Glomerular visceral epithelial cell (primary cell): ENCODE measurements around the gene VARS1.
"Not testable (repeated sequence)": the region's sequence is repeated elsewhere in the genome, so short reads cannot be mapped to it uniquely, and the experiment has no call there.

Experiments
- DNase-seq: peaks from one replicate; pipeline ENCODE4 v3.0.0-alpha.2; 2016; ENCODE audit errors: extremely low spot score

The VARS1 gene

DNA sequence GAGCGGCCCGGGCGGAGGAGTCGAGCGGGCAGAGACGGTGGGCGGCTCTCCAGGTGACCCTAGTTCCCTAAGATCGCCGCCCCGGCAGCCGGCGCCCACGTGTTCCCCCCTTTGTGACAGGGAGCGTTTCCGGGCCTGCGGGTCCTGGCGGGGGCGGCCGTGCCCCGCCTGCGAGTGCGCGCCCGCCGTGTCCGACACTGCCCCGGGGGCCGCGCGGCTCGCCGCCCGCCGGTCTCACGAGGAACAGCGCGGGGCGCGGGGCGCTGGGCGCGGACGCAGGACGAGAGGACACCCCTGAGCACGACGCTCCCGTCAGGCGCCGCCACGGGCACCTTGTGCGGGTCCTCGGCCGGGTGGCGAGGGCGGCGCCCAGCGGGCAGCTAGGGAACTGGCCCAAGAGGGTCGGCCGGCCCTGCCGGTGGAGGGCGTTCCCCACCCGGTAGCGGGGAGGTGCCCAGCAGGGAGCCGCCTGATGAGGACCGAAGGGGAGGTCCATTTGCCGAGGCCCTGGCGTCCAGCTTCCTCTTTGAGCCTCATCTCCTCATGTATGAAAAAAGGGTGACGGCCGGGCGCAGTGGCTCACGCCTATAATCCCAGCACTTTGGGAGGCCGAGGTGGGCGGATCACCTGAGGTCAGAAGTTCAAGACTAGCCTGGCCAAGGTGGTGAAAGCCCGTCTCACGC lies at the start of gene VARS1:
Gene VARS1 (minus strand): TSS at position 137 of the 683 bp plus-strand sequence. CDS start 535 bp downstream, outside the sequence.
- DNase-seq: peak; percentile 93

DNA sequence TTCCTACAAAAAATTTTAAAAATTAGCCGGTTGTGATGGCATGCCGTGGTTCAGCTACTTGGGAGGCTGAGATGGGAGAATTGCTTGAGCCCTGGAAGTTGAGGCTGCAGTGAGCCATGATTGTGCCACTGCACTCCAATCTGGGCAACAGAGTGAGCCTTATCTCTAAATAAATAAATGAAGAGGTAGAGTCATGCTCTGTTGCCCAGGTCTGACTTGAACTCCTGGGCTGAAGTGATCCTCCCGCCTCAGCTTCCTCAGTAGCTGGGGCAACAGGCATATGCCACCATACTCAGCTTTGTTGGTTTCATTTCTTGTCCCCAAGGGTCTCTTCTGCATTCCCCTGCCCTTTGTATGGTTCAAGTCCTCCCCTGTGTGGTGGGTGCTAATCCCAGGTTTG lies 49.0 kb upstream of the VARS1 start:
- DNase-seq: no peak

DNA sequence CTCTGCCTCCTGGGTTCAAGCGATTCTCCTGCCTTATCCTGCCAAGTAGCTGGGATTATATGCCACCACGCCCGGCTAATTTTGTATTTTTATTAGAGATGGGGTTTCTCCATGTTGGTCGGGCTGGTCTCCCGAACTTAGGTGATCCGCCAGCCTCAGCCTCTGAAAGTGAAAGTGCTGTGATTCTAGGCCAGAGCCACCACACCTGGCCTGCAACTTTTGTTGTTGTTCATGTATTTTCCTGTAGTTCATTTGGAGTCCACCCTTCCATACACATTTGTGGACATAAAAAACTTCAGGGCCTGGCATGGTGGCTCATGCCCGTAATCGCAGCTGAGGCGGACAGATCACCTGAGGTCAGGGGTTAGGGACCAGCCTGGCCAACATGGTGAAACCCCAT lies 46.5 kb upstream of the VARS1 start:
- no peak for DNase-seq

DNA sequence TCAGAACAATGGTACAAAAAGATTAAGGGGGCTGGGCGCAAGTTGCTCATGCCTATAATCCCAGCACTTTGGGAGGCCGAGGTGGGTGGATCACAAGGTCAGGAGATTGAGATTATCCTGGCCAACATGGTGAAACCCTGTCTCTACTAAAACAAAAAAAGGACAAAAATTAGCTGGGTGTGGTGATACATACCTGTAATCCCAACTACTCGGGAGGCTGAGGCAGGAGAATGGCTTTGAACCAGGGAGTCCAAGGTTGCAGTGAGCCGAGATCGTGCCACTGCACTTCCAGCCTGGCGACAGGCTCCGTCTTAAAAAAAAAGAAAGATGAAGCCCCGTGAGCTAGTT lies 44.2 kb upstream of the VARS1 start:
- DNase-seq: not testable (repeated sequence)

DNA sequence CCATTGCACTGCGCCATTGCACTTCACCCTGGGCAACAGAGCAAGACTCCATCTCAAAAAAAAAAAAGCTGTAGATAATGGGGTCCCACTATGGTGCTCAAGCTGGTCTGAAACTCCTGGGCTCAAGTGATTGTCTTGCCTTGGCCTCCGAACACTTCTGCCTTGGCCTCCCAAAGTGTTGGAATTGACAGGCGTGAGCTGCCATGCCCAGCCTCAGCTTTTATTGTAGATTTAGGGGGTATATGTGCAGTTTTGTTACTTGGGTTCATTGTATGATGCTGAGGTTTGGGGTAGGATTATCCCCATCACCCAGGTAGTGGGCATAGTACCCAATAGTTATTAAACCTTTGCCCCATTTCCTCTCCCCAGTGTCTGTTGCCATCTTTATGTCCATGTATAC lies 43.4 kb upstream of the VARS1 start:
- no peak for DNase-seq

DNA sequence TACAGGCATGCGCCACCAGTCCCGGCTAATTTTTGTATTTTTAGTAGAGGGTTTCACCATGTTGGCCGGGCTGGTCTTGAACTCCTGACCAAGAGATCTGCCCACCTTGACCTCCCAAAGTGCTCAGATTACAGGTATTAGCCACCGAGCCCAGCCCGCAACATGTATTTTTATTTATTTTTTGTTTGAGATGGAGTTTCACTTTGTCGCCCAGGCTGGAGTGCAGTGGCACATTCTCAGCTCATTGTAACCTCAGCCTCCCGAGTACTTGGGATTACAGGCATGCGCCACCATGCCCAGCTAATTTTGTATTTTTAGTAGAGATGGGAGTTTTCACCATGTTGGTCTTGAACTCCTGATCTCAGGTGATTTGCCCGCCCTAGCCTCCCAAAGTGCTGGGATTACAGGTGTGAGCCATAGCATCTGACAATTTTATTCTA lies 42.6 kb upstream of the VARS1 start:
- not testable (repeated sequence) for DNase-seq

DNA sequence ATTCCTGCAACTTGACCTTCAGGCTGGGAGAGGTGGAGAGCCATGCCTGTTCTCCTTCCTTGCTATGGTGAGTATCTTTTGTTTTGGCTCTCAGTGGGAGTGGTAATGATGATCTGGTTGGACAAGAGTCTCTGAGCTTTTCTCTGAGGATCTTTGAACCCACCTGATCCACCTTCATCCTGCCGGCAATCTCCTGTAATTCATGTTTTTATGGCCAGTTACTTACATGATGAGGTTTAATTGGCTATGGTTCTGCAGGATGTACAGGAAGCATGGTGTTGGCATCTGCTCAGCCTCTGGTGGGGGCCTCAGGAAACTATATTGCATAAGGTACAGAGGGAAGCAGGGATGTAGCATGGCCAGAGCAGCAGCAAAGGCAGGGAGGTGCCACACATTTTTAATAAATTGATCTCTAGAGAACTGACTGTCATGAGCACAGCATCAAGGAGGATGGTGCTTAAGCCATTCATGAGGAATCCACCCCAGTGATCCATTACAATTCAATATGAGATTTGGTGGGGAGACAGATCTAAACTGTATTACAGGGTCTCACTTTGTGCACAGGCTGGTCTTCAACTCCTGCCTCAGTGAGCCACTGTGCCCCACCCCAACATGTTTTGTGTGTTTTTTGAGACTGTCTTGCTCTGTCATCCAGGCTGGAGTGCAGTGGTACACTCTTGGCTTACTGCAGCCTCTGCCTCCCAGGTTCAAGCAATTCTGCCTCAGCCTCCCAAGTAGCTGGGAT lies 42.0 kb upstream of the VARS1 start:
- no peak for DNase-seq

DNA sequence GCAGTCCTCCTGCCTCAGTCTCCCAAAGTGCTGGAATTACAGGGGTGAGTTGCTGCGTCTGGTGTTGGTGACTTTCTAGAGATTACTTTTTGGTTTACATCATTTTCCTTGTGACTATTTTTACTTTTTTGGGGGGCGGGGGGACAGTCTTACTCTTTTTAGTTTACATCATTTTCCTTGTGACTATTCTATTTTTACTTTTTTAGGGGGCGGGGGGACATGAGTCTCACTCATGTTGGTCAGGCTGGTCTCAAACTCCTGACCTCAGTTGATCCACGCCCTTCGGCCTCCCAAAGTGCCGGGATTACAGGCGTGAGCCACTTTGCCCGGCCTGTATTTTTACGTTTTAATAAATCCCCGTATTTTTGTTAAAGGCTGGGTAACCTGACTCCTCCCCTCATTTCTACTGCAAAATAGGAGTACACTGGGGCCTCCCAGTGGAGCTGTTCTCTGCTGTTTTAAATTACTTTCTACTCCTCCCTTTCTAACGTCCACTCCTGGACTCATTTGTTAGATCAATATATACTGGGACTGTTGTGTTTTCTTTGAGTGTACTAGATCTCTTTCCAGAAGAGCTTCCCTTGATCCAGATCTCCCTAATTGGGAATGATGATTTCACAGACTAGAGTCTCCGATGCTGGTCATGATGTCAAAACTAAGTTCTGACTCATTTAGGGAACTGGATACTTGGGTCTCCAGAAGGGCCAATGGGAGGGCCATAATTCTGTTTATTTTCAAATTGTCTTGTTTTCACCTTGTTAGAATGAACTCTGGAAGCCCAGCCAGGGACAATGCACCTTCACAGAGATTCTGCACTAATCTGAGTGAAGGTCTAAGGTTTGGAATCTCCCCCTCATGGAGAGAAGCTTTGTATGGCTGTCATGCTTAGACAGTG lies 41.2 kb upstream of the VARS1 start:
- DNase-seq: no peak

DNA sequence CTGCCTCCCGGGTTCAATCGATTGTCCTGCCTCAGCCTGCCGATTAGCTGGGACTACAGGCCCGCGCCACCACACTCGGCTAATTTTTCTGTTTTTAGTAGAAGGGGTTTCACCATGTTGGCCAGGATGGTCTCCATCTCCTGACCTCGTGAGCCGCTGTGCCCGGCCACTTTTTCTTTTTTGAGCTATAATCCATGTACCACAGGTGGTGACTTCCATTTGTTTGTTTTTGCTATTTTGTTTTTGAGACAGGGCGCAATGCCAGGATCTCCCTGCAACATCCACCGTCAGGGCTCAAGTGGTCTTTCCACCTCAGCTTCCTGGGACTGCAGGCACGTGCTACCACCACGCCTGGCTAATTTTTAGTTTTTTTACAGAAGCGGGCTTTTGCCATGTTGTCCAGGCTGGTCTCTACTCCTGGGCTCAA lies 40.5 kb upstream of the VARS1 start:
- DNase-seq: no peak

DNA sequence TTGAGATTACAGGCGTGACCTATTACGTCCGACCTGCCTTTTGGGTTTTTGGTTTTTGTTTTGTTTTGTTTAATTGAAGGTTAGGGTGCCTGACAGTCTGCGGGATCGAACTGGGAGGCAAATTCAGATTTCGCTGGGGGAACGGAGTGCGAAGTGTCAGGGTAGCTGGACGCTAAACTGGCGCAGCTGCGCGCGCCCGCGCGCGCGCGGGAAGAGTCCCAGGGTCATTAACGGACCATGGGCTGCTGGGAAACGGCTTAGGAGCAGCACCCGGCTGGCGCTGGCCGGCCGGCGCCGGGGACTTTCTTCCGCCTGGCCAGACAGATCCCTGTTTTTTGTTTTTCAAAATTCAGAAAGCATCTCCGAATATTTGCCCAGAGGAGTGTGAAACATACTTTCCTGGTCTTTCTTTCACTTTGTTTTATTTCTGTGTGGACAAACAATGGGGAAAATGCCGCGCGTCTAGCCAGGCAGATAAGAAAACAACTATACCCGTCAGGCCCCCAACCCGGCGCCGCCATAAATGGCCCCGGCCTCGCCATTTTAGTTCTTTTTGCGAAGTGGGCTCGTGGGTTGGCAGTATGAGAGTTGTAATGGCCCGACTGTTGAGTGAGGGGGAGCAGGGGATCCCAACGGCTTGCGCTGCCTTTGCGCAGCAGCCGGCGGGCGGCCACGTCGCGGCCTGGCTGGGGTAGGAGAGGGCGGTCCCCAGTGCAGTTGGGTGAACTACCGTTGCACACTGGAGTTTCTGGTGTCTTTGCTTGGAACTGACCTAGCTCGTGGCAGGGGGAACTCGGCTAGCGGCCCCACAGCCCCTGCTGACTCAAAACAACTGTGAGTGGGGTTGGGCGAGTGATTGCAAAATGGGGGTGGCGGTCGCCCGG lies 39.1 kb upstream of the VARS1 start:
- peak; percentile 88 for DNase-seq

DNA sequence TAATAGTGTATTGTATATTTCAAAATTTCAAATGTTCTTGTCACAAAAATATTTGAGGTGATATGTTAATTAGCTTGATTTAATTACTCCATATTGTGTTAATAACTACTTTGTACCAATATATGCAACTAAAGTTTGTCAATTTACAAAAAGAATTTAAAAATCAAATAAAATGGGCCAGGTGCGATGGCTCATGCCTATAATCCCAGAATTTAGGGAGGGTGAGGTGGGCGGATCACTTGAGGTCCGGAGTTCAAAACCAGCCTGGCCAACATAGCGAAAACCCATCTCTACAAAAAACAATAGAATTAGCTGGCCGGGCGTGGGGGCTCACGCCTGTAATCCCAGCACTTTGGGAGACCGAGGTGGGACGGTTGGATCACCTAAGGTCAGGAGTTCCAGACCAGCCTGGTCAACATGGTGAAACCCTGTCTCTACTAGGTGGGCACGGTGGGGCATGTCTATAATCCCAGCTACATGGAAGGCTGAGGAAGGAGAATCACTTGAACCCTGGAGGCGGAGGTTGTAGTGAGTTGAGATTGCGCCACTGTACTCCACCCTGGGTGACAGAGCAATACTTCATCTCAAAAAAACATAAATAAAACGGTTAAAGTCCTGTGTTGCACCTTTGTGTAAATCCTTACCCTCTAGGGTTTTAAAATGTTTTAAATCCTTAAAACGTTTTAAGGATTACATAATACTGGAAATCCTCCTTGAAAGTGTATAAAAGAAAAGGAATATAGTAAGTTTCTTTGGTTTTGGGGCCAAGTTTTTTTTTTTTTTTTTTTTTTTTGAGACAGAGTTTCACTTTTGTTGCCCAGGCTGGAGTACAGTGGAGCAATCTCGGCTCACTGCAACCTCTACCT lies 36.0 kb upstream of the VARS1 start:
- no peak for DNase-seq

DNA sequence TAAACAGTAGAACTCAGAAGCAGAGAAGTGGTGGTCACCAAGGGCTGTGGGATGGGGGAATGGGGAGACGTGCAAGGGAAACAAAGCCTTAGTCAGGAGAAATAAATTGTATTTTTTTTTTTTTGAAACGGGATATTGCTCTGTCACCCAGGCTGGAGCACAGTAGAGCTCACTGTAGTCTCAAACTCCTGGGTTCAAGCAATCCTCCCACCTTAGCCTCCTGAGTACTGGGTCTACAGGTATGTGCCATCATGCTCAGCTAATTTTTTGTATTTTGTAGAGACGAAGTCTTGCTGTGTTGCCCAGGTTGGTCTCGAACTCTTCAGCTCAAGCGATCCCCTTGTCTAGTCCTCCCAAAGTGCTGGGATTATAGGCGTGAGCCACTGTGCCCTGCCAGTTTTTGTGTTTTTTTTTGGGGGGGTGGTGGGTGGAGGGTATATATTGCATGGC lies 35.4 kb upstream of the VARS1 start:
- no peak for DNase-seq

DNA sequence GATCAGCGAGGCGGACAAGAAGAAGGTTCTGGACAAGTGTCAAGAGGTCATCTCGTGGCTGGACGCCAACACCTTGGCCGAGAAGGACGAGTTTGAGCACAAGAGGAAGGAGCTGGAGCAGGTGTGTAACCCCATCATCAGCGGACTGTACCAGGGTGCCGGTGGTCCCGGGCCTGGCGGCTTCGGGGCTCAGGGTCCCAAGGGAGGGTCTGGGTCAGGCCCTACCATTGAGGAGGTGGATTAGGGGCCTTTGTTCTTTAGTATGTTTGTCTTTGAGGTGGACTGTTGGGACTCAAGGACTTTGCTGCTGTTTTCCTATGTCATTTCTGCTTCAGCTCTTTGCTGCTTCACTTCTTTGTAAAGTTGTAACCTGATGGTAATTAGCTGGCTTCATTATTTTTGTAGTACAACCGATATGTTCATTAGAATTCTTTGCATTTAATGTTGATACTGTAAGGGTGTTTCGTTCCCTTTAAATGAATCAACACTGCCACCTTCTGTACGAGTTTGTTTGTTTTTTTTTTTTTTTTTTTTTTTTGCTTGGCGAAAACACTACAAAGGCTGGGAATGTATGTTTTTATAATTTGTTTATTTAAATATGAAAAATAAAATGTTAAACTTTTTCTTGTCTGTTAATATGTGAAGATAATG lies 34.2 kb upstream of the VARS1 start:
- peak; percentile 46 for DNase-seq

DNA sequence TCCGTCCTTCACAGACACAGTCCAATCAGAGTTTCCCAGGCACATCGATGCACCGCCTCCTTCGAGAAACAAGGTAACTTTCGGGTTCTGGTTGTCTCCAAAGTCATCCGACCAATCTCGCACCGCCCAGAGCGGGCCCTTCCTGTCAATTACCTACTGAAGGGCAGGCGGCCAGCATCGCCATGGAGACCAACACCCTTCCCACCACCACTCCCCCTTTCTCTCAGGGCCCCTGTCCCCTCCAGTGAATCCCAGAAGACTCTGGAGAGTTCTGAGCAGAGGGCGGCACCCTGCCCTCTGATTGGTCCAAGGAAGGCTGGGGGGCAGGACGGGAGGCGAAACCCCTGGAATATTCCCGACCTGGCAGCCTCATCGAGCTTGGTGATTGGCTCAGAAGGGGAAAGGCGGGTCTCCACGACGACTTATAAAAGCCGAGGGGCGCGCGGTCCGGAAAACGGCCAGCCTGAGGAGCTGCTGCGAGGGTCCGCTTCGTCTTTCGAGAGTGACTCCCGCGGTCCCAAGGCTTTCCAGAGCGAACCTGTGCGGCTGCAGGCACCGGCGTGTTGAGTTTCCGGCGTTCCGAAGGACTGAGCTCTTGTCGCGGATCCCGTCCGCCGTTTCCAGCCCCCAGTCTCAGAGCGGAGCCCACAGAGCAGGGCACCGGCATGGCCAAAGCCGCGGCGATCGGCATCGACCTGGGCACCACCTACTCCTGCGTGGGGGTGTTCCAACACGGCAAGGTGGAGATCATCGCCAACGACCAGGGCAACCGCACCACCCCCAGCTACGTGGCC lies 31.9 kb upstream of the VARS1 start, which contains the start of gene HSPA1B:
Gene HSPA1B (plus strand): TSS at position 453 of the 794 bp plus-strand sequence. CDS start 213 bp downstream, at position 666.
- peak; percentile 100 for DNase-seq

DNA sequence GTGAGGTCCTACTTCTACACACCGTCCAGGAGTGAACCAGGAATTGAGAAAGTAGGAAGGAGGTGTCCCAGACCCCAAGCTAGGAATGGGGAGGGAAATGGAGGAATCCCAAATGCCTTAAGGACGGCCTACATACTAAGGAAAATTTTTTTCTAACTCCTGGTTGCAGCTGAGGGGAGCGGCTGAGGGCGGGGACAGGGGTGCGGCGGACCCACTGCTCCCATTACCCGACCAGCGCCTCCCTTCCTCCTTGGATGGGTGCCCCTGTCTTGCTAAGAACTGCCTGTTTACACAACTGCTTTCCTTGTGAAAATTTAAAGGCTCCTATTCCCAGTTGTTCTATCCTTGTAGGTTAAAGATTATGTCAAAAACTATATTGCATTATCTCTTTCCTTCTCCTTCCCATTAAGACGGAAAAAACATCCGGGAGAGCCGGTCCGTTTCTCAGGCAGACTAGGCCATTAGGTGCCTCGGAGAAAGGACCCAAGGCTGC lies 31.3 kb upstream of the VARS1 start:
- DNase-seq: peak; percentile 87

DNA sequence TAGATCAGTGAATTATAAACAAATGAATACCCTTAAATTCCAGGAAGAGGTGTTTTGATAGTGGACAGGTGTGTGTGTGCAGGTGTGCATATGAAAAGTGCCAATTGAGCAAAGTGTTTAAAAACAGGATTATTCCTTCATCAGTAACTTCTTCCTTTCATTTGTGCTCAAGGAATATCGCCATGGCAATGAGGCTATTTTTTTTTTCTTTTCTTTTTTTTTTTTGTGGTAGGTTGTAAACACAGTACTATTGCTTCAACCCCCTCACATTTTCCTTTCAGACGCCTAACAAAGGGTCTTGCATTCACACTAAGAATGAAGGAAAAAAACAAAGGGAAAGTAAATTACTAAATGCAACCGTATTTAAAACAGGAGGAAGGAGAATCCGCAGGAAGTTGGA lies 30.0 kb upstream of the VARS1 start:
- DNase-seq: no peak

DNA sequence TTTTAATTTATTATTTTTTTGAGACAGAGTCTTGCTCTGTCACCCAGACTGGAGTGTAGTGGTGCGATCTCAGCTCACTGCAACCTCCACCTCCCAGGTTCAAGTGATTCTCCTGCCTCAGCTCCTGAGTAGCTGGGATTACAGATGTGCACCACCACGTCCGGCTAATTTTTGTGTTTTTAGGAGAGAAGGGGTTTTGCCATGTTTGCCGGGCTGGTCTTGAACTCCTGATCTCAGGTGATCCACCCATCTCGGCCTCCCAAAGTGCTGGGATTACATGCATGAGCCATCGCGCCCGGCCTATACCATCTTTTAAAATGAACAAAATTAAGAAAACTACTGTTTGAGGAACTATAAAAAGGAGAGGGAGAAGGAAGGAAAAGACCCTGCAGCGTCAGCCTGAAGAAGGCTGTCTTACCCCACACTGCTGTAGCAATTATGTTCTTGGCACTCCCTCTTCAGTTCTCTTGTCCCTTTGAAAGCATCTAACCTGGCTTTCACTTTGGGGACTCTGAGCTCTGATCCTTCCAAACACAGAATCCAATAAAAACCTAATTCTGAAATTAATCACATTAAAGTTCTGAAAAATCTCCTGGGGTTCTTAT lies 28.1 kb upstream of the VARS1 start:
- DNase-seq: not testable (repeated sequence)
